Caco-2 (cell line): ENCODE measurements around the gene VPS13D. TPM values are rescaled to one million over a fixed set of nuclear protein-coding genes. Genes with fewer than 3 reads are reported as not detected.

ENCODE experiments used
- BruUV-seq: library from RNA; stranded (reverse); fragments of 400-500 nt; replicated peaks from 2 replicates; lab custom pipeline; 2021; lab: Mats Ljungman, UMichigan
- CTCF ChIA-PET: fragments of 300-600 bp; sonication (Branson Sonifier 250); formaldehyde crosslinking; loops from one replicate; lab custom pipeline; 2022; ENCODE audit warnings: antibody characterized with exemption; lab: Charles Lee
- POLR2A ChIA-PET: fragments of 300-600 bp; sonication (Branson Sonifier 250); formaldehyde crosslinking; loops from one replicate; lab custom pipeline; 2022; ENCODE audit warnings: antibody characterized with exemption; lab: Charles Lee
- DNase-seq, 2 experiments: peaks; one replicate each; pipeline versions ENCODE4 v3.0.0 to v3.0.0-alpha.2; 2020 to 2022
- H3K27me3 ChIP-seq: replicated peaks from 2 replicates; pipeline ENCODE4 v1.6.0; 2011; ENCODE audit warnings: low read length; ENCODE audit not compliant: control insufficient read depth, insufficient read depth
- H3K36me3 ChIP-seq: 2 replicates; pipeline ENCODE4 v1.5.1; 2011; ENCODE audit warnings: low read length; ENCODE audit not compliant: control insufficient read depth, insufficient read depth
- H3K4me1 ChIP-seq: fragments of 250-450 bp; sonication (Bioruptor Pico); 2 replicates; pipeline ENCODE4 v1.5.1; 2020; ENCODE audit warnings: mild to moderate bottlenecking
- H3K4me3 ChIP-seq: 2 replicates; pipeline ENCODE4 v1.5.1; 2011; ENCODE audit warnings: low read depth, mild to moderate bottlenecking, control low read depth, low read length
- H3K9me3 ChIP-seq: fragments of 250-450 bp; sonication (Bioruptor Pico); 2 replicates; pipeline ENCODE4 v1.5.1; 2020; ENCODE audit warnings: mild to moderate bottlenecking, moderate library complexity
- H3K27ac Mint-ChIP-seq: one replicate; pipeline ENCODE4 v1.8.0; 2022; ENCODE audit warnings: mixed read lengths; ENCODE audit not compliant: unreplicated experiment
- H3K27me3 Mint-ChIP-seq: one replicate; pipeline ENCODE4 v1.8.0; 2022; ENCODE audit warnings: mixed read lengths; ENCODE audit not compliant: insufficient read depth, unreplicated experiment
- H3K36me3 Mint-ChIP-seq: one replicate; pipeline ENCODE4 v1.8.0; 2022; ENCODE audit warnings: mild to moderate bottlenecking, mixed read lengths; ENCODE audit not compliant: insufficient read depth, unreplicated experiment
- H3K4me1 Mint-ChIP-seq: one replicate; pipeline ENCODE4 v1.8.0; 2022; ENCODE audit warnings: low read depth, mixed read lengths; ENCODE audit not compliant: unreplicated experiment
- H3K4me3 Mint-ChIP-seq: one replicate; pipeline ENCODE4 v1.8.0; 2022; ENCODE audit warnings: mild to moderate bottlenecking, moderate library complexity, mixed read lengths; ENCODE audit not compliant: unreplicated experiment
- H3K9me3 Mint-ChIP-seq: one replicate; pipeline ENCODE4 v1.8.0; 2022; ENCODE audit warnings: mixed read lengths; ENCODE audit not compliant: unreplicated experiment
- CTCF ChIP-seq, 2 experiments: fragments of 200-600 bp in 1 of 2; IDR thresholded peaks; 1 replicate in 1 of 2; 2 replicates in 1 of 2; pipeline versions ENCODE4 v1.5.1 to v1.8.0; 2011 to 2022; ENCODE audit warnings: antibody characterized with exemption in 1 of 2, control low read depth in 1 of 2, inconsistent platforms in 1 of 2, low read depth in 1 of 2, low read length in 1 of 2, mild to moderate bottlenecking in 1 of 2, moderate library complexity in 1 of 2; ENCODE audit not compliant: insufficient read depth in 1 of 2, severe bottlenecking in 1 of 2, unreplicated experiment in 1 of 2
- intact Hi-C: fragments of 100-400 bp; cut with micrococcal nuclease; formaldehyde crosslinking; loops from one replicate; pipeline ENCODE4 v1.10.0; 2022; ENCODE audit not compliant: unreplicated experiment
- total RNA-seq: library from RNA; stranded (reverse); gene quantifications from 2 replicates; pipeline ENCODE4 v1.2.3, GENCODE V29; 2022

The VPS13D gene
- total RNA-seq, 1 experiment from 2014 or later: 25.6 TPM

GRCh38 chr1:12200208-12200607, 29.6 kb upstream of the VPS13D start:
- intact Hi-C loops: no loop called here
- H3K27me3 ChIP-seq: no peaks in the 10 kb centered on the region
- no TSS peak for BruUV-seq
- H3K4me1 Mint-ChIP-seq: no peaks in the 10 kb centered on the region
- no peaks in the 10 kb centered on the region for H3K36me3 ChIP-seq
- H3K27ac Mint-ChIP-seq: no peak overlapping the region
- H3K9me3 ChIP-seq: no peaks in the 10 kb centered on the region
- no peak for DNase-seq
- CTCF ChIA-PET: interaction anchor here (0.6 to 3.0 kb wide), 3 partner anchors 18 to 75 kb away, joined by 4 to 13 read pairs (median 6); no protein-coding TSS in a partner anchor
- no peak overlapping the region for H3K4me3 Mint-ChIP-seq
- H3K4me3 ChIP-seq: no peak overlapping the region
- no peaks in the 10 kb centered on the region for H3K4me1 ChIP-seq
- no peaks in the 10 kb centered on the region for H3K9me3 Mint-ChIP-seq
- no peaks in the 10 kb centered on the region for H3K36me3 Mint-ChIP-seq
- POLR2A ChIA-PET: no interaction called here
- TF ChIP-seq CTCF (IDR thresholded peaks at IDR 0.05; ENCODE audit: insufficient read depth in 1 of 2, low read depth in 1 of 2, low read length in 1 of 2, severe bottlenecking in 1 of 2, unreplicated experiment in 1 of 2): no peak
- no peaks in the 10 kb centered on the region for H3K27me3 Mint-ChIP-seq

GRCh38 chr1:12201352-12202189, 28.3 kb upstream of the VPS13D start:
- H3K36me3 ChIP-seq: no peaks in the 10 kb centered on the region
- H3K4me1 Mint-ChIP-seq: no peaks in the 10 kb centered on the region
- POLR2A ChIA-PET: no interaction called here
- H3K27ac Mint-ChIP-seq: no peak overlapping the region
- no peaks in the 10 kb centered on the region for H3K9me3 Mint-ChIP-seq
- TF ChIP-seq CTCF (IDR thresholded peaks at IDR 0.05; ENCODE audit: insufficient read depth in 1 of 2, low read depth in 1 of 2, low read length in 1 of 2, severe bottlenecking in 1 of 2, unreplicated experiment in 1 of 2): no peak
- H3K27me3 Mint-ChIP-seq: no peaks in the 10 kb centered on the region
- no peak overlapping the region for H3K4me3 ChIP-seq
- intact Hi-C loops: no loop called here
- no peaks in the 10 kb centered on the region for H3K36me3 Mint-ChIP-seq
- no peaks in the 10 kb centered on the region for H3K9me3 ChIP-seq
- no peaks in the 10 kb centered on the region for H3K4me1 ChIP-seq
- no peak overlapping the region for H3K4me3 Mint-ChIP-seq
- CTCF ChIA-PET: interaction anchor here (0.7 to 1.0 kb wide), 2 partner anchors 77 kb away, joined by 3 to 8 read pairs; no protein-coding TSS in a partner anchor
- no peaks in the 10 kb centered on the region for H3K27me3 ChIP-seq
- BruUV-seq: no TSS peak
- DNase-seq: no peak

- H3K36me3 ChIP-seq: no peaks in the 10 kb centered on the region
- TF ChIP-seq CTCF (IDR thresholded peaks at IDR 0.05; ENCODE audit: insufficient read depth in 1 of 2, low read depth in 1 of 2, low read length in 1 of 2, severe bottlenecking in 1 of 2, unreplicated experiment in 1 of 2): no peak
- no peak for DNase-seq
- ChIA-PET POLR2A (no interaction called here), CTCF (interaction anchor here (1.0 kb wide), 1 partner anchor 77 kb away, joined by 3 read pairs; no protein-coding TSS in a partner anchor)
- intact Hi-C loops: no loop called here
- no peaks in the 10 kb centered on the region for H3K27me3 ChIP-seq
- H3K4me1 Mint-ChIP-seq: no peaks in the 10 kb centered on the region
- H3K9me3 Mint-ChIP-seq: no peaks in the 10 kb centered on the region
- no peaks in the 10 kb centered on the region for H3K4me1 ChIP-seq
- no peak overlapping the region for H3K4me3 Mint-ChIP-seq
- no TSS peak for BruUV-seq
- H3K36me3 Mint-ChIP-seq: no peaks in the 10 kb centered on the region
- H3K4me3 ChIP-seq: no peak overlapping the region
- H3K9me3 ChIP-seq: no peaks in the 10 kb centered on the region
- H3K27me3 Mint-ChIP-seq: no peaks in the 10 kb centered on the region
- no peak overlapping the region for H3K27ac Mint-ChIP-seq
These were observed 27.7 kb upstream of the VPS13D start for GRCh38 chr1:12202190-12202497.
